ENCODE measurements around the gene PELI3.

DNA sequence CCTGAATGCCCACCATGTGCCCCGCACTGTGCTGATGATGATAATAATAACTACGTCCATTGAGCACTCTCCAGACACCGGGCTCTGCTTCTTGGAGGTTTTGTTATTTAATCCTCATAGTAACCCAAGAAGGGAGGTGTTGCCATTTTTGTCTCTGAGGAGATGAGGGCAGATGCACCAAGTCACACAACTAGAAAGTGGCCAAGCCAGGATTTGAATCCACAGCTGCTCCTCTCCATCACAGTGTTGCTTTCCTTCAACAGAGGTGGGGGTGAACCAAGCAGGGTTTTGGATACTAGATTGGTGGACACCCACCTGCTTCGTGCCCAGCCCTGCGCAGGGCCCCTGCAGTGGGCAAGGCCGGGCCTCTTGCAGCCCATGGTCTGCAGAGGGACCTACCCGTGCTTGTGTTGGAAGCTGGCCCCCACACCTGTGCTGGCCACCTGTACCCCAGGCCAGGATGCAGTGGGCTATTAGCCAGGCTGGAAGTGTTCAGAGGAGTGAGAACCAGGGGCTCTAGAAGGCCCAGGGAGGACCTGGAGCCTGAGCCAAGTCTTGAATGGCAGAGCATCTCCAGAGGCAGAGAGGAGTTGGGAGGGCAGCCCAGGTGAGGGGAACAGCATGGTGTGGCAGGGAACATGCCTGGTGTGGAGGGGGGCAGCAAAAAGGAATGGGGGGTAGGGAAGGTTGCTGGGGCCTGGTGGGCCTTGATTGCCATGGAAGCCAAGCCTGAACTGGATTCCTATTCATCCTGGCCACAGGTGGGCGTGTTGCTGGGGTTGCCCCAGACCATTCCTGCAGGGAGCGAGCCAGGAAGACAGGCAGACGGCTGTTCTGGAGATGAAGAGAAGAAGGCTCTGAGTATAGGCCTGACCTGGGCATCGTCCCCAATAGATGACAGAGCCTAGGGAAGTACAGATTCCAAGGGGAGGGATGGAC, 10.8 kb downstream of the PELI3 start:
- TF ChIP-seq, protein P1, sequence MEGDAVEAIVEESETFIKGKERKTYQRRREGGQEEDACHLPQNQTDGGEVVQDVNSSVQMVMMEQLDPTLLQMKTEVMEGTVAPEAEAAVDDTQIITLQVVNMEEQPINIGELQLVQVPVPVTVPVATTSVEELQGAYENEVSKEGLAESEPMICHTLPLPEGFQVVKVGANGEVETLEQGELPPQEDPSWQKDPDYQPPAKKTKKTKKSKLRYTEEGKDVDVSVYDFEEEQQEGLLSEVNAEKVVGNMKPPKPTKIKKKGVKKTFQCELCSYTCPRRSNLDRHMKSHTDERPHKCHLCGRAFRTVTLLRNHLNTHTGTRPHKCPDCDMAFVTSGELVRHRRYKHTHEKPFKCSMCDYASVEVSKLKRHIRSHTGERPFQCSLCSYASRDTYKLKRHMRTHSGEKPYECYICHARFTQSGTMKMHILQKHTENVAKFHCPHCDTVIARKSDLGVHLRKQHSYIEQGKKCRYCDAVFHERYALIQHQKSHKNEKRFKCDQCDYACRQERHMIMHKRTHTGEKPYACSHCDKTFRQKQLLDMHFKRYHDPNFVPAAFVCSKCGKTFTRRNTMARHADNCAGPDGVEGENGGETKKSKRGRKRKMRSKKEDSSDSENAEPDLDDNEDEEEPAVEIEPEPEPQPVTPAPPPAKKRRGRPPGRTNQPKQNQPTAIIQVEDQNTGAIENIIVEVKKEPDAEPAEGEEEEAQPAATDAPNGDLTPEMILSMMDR (IDR thresholded peaks at IDR 0.05) = no peak
- TF ChIP-seq POLR2A (IDR thresholded peaks at IDR 0.05) (no peak), POLR2AphosphoS5 (IDR thresholded peaks at IDR 0.05) (no peak)

All from stomach (tissue), 4 donors.